A673 (cell line): ENCODE results near the gene FOXN1. TPM values are rescaled to one million over a fixed set of nuclear protein-coding genes. Genes with fewer than 3 reads are reported as not detected.

Experiments used
- BruUV-seq: library from RNA; stranded (reverse); fragments of 400-500 nt; replicated peaks from 2 replicates; lab custom pipeline; 2021; lab: Mats Ljungman, UMichigan
- CTCF ChIA-PET: fragments of 300-600 bp; sonication (Branson Sonifier 250); formaldehyde crosslinking; loops from one replicate; lab custom pipeline; 2022; ENCODE audit warnings: antibody characterized with exemption; lab: Charles Lee
- POLR2A ChIA-PET: fragments of 300-600 bp; sonication (Branson Sonifier 250); formaldehyde crosslinking; loops from one replicate; lab custom pipeline; 2022; ENCODE audit warnings: antibody characterized with exemption; ENCODE audit not compliant: low non-redundant PET; lab: Charles Lee
- DNase-seq: peaks from one replicate; pipeline ENCODE4 v3.0.0-alpha.2; 2015; ENCODE audit warnings: low spot score
- H3K27ac ChIP-seq: fragments of 200-600 bp; sonication (generic); 2 replicates; pipeline ENCODE4 v1.5.1; 2016; ENCODE audit warnings: mixed run types, low read depth, mild to moderate bottlenecking, mixed read lengths, antibody characterized with exemption, low read length; ENCODE audit not compliant: poor library complexity, severe bottlenecking
- H3K27me3 ChIP-seq: fragments of 200-600 bp; sonication (generic); replicated peaks from 2 replicates; pipeline ENCODE4 v1.6.1; 2017; ENCODE audit warnings: mixed run types, low read depth, mild to moderate bottlenecking, mixed read lengths, antibody characterized with exemption, low read length; ENCODE audit not compliant: insufficient read depth, poor library complexity
- H3K36me3 ChIP-seq: fragments of 200-600 bp; sonication (generic); 2 replicates; pipeline ENCODE4 v1.6.1; 2016; ENCODE audit warnings: mixed run types, mild to moderate bottlenecking, mixed read lengths, antibody characterized with exemption, low read length; ENCODE audit not compliant: insufficient read depth, poor library complexity, severe bottlenecking
- H3K4me1 ChIP-seq: fragments of 200-600 bp; sonication (generic); 2 replicates; pipeline ENCODE4 v1.6.1; 2017; ENCODE audit warnings: mixed run types, mild to moderate bottlenecking, mixed read lengths, antibody characterized with exemption, low read length; ENCODE audit not compliant: insufficient read depth, poor library complexity, severe bottlenecking
- H3K4me3 ChIP-seq: fragments of 200-600 bp; sonication (generic); 2 replicates; pipeline ENCODE4 v1.5.1; 2016; ENCODE audit warnings: low read depth, mixed run types, mild to moderate bottlenecking, mixed read lengths, low read length; ENCODE audit not compliant: poor library complexity, severe bottlenecking
- H3K9me3 ChIP-seq: fragments of 200-600 bp; sonication (generic); 2 replicates; pipeline ENCODE4 v1.6.1; 2016; ENCODE audit warnings: mixed run types, low read depth, mild to moderate bottlenecking, mixed read lengths, antibody characterized with exemption, low read length; ENCODE audit not compliant: poor library complexity, severe bottlenecking
- EZH2 ChIP-seq: fragments of 200-600 bp; sonication (generic); IDR thresholded peaks from 2 replicates; pipeline ENCODE4 v1.6.1; 2017; ENCODE audit warnings: borderline replicate concordance, low read depth, mild to moderate bottlenecking, mixed read lengths, antibody characterized with exemption, low read length; ENCODE audit not compliant: poor library complexity, severe bottlenecking
- intact Hi-C: fragments of 100-400 bp; cut with micrococcal nuclease; formaldehyde crosslinking; loops from one replicate; pipeline ENCODE4 v1.10.0; 2022; ENCODE audit not compliant: unreplicated experiment
- total RNA-seq: library from RNA; stranded (reverse); gene quantifications from 2 replicates; pipeline ENCODE4 v1.2.3, GENCODE V29; 2021
- TF ChIP-seq, protein P1 (sequence below): fragments of 300-800, 200-600 bp; sonication (generic); conservative IDR thresholded peaks from 2 replicates; pipeline ENCODE4 v1.5.1; 2017; ENCODE audit warnings: low read depth, mild to moderate bottlenecking, antibody characterized with exemption, low read length, moderate library complexity, mixed read lengths

FOXN1 gene
- total RNA-seq, 1 experiment from 2014 or later: not detected

DNA sequence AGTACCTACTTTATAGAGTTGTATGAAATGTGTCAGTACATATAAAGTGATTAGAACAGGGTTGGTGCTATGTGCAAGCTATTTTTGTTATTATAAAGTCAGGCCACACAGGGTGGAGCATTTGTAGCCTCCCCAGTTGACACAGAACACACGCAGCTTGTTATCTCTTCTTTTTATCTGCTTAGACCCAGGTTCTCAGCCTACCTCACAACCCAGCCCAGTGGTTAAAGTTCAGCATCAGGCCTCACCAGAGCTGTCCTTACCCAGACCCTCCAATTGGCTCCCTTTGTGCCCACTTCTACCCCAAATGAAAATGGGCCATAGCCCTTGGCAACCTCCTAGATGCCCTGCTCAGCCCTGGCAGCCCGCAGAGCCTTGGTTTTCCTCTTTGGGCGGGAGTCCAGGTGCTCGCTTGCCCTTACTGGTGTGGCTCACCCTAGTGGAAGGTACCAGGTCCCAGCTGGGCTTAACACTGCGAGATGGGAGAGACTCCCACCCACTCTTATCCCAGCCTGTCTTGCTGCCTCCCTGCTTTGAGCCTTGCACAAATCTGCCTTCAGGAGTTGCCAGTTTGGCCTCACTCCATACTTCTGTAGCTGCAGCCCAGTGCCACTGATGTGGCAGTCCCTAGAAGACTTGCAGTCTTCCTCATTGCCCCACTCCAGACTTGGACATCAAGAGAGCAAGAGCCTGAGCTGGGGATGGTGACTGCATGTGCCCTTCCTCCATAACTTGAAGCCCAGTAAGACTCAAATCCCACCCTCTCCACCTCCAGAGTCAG is 66.3 kb downstream of the FOXN1 start:
- no peaks in the 10 kb centered on the region for H3K9me3 ChIP-seq
- DNase-seq: no peak
- H3K4me1 ChIP-seq: peaks cover 22% of the 10 kb centered on the region
- TF ChIP-seq EZH2: no peak
- TF ChIP-seq, protein P1, sequence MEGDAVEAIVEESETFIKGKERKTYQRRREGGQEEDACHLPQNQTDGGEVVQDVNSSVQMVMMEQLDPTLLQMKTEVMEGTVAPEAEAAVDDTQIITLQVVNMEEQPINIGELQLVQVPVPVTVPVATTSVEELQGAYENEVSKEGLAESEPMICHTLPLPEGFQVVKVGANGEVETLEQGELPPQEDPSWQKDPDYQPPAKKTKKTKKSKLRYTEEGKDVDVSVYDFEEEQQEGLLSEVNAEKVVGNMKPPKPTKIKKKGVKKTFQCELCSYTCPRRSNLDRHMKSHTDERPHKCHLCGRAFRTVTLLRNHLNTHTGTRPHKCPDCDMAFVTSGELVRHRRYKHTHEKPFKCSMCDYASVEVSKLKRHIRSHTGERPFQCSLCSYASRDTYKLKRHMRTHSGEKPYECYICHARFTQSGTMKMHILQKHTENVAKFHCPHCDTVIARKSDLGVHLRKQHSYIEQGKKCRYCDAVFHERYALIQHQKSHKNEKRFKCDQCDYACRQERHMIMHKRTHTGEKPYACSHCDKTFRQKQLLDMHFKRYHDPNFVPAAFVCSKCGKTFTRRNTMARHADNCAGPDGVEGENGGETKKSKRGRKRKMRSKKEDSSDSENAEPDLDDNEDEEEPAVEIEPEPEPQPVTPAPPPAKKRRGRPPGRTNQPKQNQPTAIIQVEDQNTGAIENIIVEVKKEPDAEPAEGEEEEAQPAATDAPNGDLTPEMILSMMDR: no peak
- BruUV-seq: no TSS peak
- H3K4me3 ChIP-seq: peak overlapping the region; percentile 81
- POLR2A ChIA-PET: no interaction called here
- intact Hi-C loops: no loop called here
- H3K27me3 ChIP-seq: no peaks in the 10 kb centered on the region
- H3K27ac ChIP-seq: peak overlapping the region; percentile 28
- CTCF ChIA-PET: no interaction called here
- peaks cover 7% of the 10 kb centered on the region for H3K36me3 ChIP-seq

DNA sequence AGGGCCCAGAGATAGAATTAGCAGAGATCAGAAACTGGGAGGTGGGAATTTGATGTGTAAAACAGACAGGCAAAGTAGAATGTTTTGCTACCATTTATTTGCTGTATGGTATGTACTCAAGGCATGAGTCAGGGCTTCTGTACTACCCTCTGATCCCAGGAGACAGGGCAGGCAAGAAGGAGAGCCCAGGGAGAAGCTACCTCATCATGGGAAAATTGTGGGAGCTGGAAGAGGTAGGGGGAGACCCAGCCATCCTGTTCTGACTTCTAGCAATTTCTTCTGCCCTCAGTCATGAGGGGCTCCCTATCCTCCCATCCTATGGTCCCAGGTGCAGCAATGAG is 66.9 kb downstream of the FOXN1 start:
- intact Hi-C loops: no loop called here
- ChIA-PET POLR2A (interaction anchor here (0.5 kb wide), 1 partner anchor 16 kb away, joined by 3 read pairs; no protein-coding TSS in a partner anchor), CTCF (no interaction called here)
- no TSS peak for BruUV-seq
- TF ChIP-seq, protein P1: no peak
- TF ChIP-seq EZH2: no peak
- Histone ChIP-seq H3K27me3 (no peaks in the 10 kb centered on the region), H3K4me3 (no peak overlapping the region), H3K36me3 (peaks cover 13% of the 10 kb centered on the region), H3K4me1 (peaks cover 22% of the 10 kb centered on the region), H3K27ac (no peak overlapping the region), H3K9me3 (no peaks in the 10 kb centered on the region)
- no peak for DNase-seq

DNA sequence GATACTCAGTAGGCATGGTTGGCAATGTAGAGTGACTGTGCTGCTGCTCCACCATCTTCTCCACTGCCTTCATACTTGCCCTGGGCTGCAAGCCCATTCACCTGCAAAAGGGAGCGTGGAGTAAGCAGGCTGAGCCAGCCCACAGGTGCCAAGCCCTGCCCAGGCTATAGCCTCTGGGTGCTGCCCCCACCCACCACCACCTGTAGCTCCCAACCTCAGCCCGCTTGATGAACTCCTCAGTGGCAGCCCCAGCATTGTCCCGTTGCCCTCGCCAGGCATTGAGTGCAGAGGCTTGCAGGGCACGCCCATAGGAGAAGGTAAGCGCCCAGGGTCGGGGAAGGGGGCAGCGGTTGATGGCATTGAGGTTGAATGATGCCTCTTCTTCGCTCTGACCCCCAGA is 67.4 kb downstream of the FOXN1 start:
- DNase-seq: no peak
- peaks cover 22% of the 10 kb centered on the region for H3K4me1 ChIP-seq
- no peak overlapping the region for H3K4me3 ChIP-seq
- H3K27ac ChIP-seq: no peak overlapping the region
- no peak for TF ChIP-seq EZH2
- TF ChIP-seq, protein P1: no peak
- ChIA-PET POLR2A (interaction anchor here (0.5 kb wide), 1 partner anchor 15 kb away, joined by 3 read pairs; no protein-coding TSS in a partner anchor), CTCF (no interaction called here)
- no peaks in the 10 kb centered on the region for H3K27me3 ChIP-seq
- peaks cover 18% of the 10 kb centered on the region for H3K36me3 ChIP-seq
- BruUV-seq: no TSS peak
- intact Hi-C loops: no loop called here
- no peaks in the 10 kb centered on the region for H3K9me3 ChIP-seq
